ENCODE results near the gene MT1B.
"Not testable (repeated sequence)": the region's sequence is repeated elsewhere in the genome, so short reads cannot be mapped to it uniquely, and the experiment has no call there.

The MT1B gene

DNA sequence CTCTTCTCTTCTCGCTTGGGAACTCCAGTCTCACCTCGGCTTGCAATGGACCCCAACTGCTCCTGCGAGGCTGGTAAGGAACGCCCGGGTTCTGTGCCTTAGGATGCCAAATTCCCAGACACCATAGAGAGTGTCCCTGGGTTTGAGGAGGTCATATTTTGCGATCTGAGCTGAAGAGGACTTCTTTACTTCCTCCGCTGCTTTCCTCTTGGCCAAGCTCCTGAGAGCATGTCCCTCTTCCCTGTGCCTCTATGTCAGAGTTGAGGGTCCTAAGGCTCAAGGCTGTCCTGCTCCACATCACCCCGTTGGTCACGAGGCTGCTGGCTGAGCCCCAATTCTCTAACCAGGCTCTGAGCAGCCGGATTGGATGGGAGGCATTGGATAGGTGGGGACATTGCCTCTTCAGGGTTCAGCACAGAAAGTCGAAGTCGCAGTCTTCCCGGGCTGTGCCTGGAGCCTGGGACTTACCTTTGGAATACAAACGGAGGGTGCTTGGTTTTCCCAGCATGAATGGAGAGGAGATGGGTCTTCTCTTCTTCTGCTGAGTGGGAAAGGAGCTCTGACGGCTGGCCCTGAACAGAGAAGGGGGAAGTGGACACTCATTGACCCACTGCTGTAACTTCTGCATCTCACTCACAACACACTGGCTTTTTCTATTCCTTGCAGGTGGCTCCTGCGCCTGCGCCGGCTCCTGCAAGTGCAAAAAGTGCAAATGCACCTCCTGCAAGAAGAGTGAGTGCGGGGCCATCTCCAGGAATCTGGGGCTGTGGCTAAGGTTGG is 18.3 kb downstream of the MT1B start:
- H3K4me3 ChIP-seq (ENCODE audit: low read length) = no peak overlapping the region
- DNase-seq (ENCODE audit: low read depth) = no peak
- TF ChIP-seq, protein P1, sequence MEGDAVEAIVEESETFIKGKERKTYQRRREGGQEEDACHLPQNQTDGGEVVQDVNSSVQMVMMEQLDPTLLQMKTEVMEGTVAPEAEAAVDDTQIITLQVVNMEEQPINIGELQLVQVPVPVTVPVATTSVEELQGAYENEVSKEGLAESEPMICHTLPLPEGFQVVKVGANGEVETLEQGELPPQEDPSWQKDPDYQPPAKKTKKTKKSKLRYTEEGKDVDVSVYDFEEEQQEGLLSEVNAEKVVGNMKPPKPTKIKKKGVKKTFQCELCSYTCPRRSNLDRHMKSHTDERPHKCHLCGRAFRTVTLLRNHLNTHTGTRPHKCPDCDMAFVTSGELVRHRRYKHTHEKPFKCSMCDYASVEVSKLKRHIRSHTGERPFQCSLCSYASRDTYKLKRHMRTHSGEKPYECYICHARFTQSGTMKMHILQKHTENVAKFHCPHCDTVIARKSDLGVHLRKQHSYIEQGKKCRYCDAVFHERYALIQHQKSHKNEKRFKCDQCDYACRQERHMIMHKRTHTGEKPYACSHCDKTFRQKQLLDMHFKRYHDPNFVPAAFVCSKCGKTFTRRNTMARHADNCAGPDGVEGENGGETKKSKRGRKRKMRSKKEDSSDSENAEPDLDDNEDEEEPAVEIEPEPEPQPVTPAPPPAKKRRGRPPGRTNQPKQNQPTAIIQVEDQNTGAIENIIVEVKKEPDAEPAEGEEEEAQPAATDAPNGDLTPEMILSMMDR (conservative IDR thresholded peaks at IDR 0.05; ENCODE audit: low read length) = no peak

GRCh38 chr16:56670620-56670934 is 18.9 kb downstream of the MT1B start:
- no peak overlapping the region for H3K4me3 ChIP-seq (ENCODE audit: low read length)
- no peak for DNase-seq (ENCODE audit: low read depth)
- TF ChIP-seq, protein P1 (conservative IDR thresholded peaks at IDR 0.05; ENCODE audit: low read length) = no peak

DNA sequence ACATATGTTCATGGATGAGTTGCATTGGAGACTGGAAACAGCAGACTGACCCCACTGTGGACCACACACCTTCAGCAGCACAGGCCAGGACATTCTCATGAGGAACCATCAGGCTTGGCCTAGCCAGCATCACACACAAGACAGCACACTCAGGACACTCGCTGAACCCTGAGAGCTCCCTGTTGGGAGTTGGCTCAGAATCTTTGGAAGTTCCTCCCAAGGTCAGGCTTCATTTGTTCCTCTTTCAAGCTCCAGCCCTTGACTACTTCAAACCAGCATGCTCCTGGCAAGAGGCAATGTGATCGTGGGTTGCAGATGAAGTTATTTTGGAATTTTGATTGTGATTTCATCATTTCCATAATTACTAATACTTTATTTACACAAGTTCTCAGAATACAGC is 20.0 kb downstream of the MT1B start:
- not testable (repeated sequence) for H3K4me3 ChIP-seq (ENCODE audit: low read length); DNase-seq (ENCODE audit: low read depth)

DNA sequence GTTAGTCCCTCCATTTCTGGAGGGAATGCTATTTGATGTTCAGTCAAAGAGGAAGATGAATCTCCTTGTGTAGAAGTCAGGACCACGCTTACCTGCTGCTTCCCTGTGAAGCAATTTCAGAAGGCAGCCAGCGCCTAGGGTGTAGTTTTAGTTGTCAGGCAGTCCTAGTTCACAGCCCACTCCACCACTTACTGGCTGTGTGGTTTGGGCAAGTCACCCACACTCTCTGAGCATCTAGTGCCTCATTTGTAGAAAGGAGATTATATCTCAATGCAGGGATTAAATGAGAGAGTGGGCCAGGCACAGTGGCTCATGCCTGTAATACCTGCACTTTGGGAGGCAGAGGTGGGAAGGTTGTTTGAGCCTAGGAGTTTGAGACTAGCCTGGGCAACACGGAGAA is 20.5 kb downstream of the MT1B start:
- not testable (repeated sequence) for DNase-seq (ENCODE audit: low read depth); H3K4me3 ChIP-seq (ENCODE audit: low read length)

GRCh38 chr16:56672761-56673536 is 21.3 kb downstream of the MT1B start:
- TF ChIP-seq, protein P1 (conservative IDR thresholded peaks at IDR 0.05; ENCODE audit: low read length) = no peak
- H3K4me3 ChIP-seq (ENCODE audit: low read length) = no peak overlapping the region
- no peak for DNase-seq (ENCODE audit: low read depth)

DNA sequence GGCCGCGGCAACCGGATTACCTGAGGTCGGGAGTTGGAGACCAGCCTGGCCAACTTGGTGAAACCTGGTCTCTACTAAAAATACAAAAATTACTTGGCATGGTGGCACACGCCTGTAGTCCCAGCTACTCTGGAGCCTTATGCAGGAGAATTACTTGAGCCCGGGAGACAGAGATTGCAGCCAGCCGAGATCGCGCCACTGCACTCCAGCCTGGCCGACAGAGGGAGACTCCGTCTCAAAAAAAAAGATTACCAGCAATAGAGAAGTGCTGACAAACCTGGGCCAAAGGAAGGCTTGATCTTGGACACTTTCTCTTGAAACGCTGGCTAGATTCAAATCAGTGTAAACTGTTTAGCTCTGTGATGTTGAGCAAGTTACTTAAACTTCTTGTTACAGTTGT is 22.2 kb downstream of the MT1B start:
- no peak overlapping the region for H3K4me3 ChIP-seq (ENCODE audit: low read length)
- no peak for DNase-seq (ENCODE audit: low read depth)
- TF ChIP-seq, protein P1 (conservative IDR thresholded peaks at IDR 0.05; ENCODE audit: low read length) = peak; percentile 59

DNA sequence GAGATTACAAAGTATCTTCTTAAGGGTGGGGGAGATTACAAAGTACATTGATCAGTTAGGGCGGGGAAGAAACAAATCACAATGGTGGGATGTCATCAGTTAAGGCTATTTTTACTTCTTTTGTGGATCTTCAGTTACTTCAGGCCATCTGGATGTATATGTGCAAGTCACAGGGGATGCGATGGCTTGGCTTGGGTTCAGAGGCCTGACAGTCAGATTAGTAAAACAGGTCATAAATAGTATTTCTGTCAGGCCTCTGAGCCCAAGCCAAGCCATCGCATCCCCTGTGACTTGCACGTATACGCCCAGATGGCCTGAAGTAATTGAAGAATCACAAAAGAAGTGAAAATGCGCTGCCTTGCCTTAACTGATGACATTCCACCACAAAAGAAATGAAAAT is 22.9 kb downstream of the MT1B start:
- DNase-seq (ENCODE audit: low read depth); H3K4me3 ChIP-seq (ENCODE audit: low read length): not testable (repeated sequence)

DNA sequence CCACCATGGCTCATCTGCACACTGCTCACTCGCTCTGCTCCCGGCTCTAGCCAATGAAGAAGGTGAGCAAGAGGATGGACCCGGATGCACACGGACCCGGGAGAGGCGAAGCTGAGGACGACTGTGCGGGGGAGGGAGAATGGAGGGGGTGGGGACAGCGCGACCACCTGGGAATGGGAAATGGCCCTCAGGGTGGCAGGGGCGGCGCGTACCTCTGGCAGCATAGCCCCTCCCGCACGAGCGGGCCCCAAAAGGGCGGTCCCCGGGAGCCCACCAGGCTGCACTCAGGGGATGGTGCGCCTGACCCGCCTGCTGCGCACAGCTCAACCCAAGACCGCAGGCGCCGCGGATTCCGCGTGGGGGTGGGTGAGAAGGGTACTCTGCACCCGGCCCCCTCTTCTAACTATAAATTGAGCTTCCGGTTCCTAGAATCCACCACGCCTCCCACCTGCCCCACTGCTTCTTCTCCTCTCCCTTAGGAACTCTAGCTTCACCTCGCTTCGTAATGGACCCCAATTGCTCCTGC is 24.1 kb downstream of the MT1B start:
- TF ChIP-seq, protein P1 (conservative IDR thresholded peaks at IDR 0.05; ENCODE audit: low read length) = no peak
- no peak overlapping the region for H3K4me3 ChIP-seq (ENCODE audit: low read length)
- DNase-seq (ENCODE audit: low read depth) = no peak

Measured in AG10803 (cell line).